Calu3 (cell line): ENCODE measurements around the gene DEFB123. TPM values are rescaled to one million over a fixed set of nuclear protein-coding genes. Genes with fewer than 3 reads are reported as not detected.

Source experiments
- Bru-seq: library from RNA; stranded (reverse); fragments of 400-500 nt; gene quantifications from one replicate; lab custom pipeline; 2021; lab: Mats Ljungman, UMichigan
- BruChase-seq, 2 experiments: library from RNA; stranded (reverse); fragments of 400-500 nt; gene quantifications; one replicate each; lab custom pipeline; 2021; lab: Mats Ljungman, UMichigan
- BruUV-seq: library from RNA; stranded (reverse); fragments of 400-500 nt; replicated peaks from 2 replicates; lab custom pipeline; 2021; lab: Mats Ljungman, UMichigan
- CTCF ChIA-PET: fragments of 300-600 bp; sonication (Branson Sonifier 250); formaldehyde crosslinking; loops from one replicate; lab custom pipeline; 2022; ENCODE audit warnings: antibody characterized with exemption; lab: Charles Lee
- DNase-seq: peaks from one replicate; pipeline ENCODE4 v3.0.0; 2022
- H3K27ac Mint-ChIP-seq: one replicate; pipeline ENCODE4 v1.8.0; 2022; ENCODE audit warnings: mixed read lengths; ENCODE audit not compliant: unreplicated experiment
- H3K27me3 Mint-ChIP-seq: one replicate; pipeline ENCODE4 v1.8.0; 2022; ENCODE audit warnings: mixed read lengths; ENCODE audit not compliant: unreplicated experiment
- H3K36me3 Mint-ChIP-seq: one replicate; pipeline ENCODE4 v1.8.0; 2022; ENCODE audit warnings: mild to moderate bottlenecking, moderate library complexity, mixed read lengths; ENCODE audit not compliant: insufficient read depth, unreplicated experiment
- H3K4me1 Mint-ChIP-seq: one replicate; pipeline ENCODE4 v1.8.0; 2022; ENCODE audit warnings: mild to moderate bottlenecking, low read depth, mixed read lengths; ENCODE audit not compliant: unreplicated experiment
- H3K4me3 Mint-ChIP-seq: one replicate; pipeline ENCODE4 v1.8.0; 2022; ENCODE audit warnings: mild to moderate bottlenecking, low read depth, moderate library complexity, mixed read lengths; ENCODE audit not compliant: unreplicated experiment
- H3K9me3 Mint-ChIP-seq: one replicate; pipeline ENCODE4 v1.8.0; 2022; ENCODE audit warnings: low read depth, mixed read lengths; ENCODE audit not compliant: unreplicated experiment
- intact Hi-C: fragments of 100-400 bp; cut with micrococcal nuclease; formaldehyde crosslinking; loops from one replicate; pipeline ENCODE4 v1.10.0; 2022; ENCODE audit not compliant: unreplicated experiment
- long read RNA-seq: library from polyadenylated mRNA; stranded (forward); transcript quantifications from one replicate; pipeline ENCODE4 v2.0.0, GENCODE V29; 2022
- total RNA-seq: library from RNA; stranded (reverse); gene quantifications from 2 replicates; pipeline ENCODE4 v1.2.3, GENCODE V29; 2022
- TF ChIP-seq, protein P1 (sequence below): fragments of 200-600 bp; IDR thresholded peaks from one replicate; pipeline ENCODE4 v1.8.0; 2022; ENCODE audit warnings: antibody characterized with exemption; ENCODE audit not compliant: unreplicated experiment

Gene DEFB123, protein sequence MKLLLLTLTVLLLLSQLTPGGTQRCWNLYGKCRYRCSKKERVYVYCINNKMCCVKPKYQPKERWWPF
- total RNA-seq (not detected in 2 replicates), Bru-seq, nascent RNA (not detected), BruChase-seq, experiment 1, labeled RNA remaining after a 6-hour chase (not detected), BruChase-seq, experiment 2, labeled RNA remaining after a 2-hour chase (not detected)
- long read RNA-seq: 0 reads

DNA sequence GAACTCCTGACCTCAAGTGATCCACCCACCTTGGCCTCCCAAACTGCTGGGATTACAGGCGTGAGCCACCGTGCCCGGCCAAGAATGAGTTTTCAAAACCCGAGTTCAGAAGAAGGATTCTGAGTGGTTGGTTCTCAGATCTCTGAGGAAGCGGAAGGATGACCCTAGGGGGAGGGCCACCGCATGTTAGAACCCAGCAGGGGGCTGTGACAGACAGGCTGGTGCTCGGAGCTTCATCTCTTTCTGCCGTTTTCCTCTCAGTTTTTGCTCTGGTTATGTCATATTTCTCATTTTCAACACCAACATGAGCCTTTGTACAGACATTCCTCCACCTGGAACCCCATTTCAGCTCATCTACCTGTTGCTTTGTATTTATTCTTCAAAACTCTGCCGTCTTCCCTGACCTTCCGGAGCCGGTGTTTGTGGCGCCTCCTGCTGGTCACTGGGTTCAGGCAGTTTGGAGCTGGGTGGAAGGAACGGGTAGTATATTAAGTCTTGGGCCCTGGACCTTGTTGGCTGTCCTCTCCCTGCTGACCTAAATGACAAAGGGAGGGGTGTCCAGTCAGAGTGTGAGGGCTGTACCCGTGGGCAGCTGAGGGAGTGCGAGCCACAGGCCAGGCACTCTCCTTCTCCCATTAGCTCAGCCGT is at the start of gene DEFB123:
Gene DEFB123 (plus strand): TSS at position 621 of the 648 bp plus-strand sequence. CDS start 67 bp downstream, outside the sequence.
- Mint-ChIP-seq H3K36me3 (no peaks in the 10 kb centered on the region), H3K4me3 (no peak within 1 kb of the TSS), H3K27ac (no peak within 1 kb of the TSS), H3K4me1 (no peaks in the 10 kb centered on the region), H3K27me3 (peaks cover 86% of the 10 kb centered on the region), H3K9me3 (no peaks in the 10 kb centered on the region)
- TF ChIP-seq, protein P1, sequence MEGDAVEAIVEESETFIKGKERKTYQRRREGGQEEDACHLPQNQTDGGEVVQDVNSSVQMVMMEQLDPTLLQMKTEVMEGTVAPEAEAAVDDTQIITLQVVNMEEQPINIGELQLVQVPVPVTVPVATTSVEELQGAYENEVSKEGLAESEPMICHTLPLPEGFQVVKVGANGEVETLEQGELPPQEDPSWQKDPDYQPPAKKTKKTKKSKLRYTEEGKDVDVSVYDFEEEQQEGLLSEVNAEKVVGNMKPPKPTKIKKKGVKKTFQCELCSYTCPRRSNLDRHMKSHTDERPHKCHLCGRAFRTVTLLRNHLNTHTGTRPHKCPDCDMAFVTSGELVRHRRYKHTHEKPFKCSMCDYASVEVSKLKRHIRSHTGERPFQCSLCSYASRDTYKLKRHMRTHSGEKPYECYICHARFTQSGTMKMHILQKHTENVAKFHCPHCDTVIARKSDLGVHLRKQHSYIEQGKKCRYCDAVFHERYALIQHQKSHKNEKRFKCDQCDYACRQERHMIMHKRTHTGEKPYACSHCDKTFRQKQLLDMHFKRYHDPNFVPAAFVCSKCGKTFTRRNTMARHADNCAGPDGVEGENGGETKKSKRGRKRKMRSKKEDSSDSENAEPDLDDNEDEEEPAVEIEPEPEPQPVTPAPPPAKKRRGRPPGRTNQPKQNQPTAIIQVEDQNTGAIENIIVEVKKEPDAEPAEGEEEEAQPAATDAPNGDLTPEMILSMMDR: peak; percentile 33
- peak; percentile 18 for DNase-seq
- CTCF ChIA-PET: interaction anchor here (1.1 to 1.2 kb wide), 2 partner anchors 9 to 16 kb away, joined by 7 read pairs; no protein-coding TSS in a partner anchor
- intact Hi-C loops: no loop called here
- BruUV-seq: no TSS peak

DNA sequence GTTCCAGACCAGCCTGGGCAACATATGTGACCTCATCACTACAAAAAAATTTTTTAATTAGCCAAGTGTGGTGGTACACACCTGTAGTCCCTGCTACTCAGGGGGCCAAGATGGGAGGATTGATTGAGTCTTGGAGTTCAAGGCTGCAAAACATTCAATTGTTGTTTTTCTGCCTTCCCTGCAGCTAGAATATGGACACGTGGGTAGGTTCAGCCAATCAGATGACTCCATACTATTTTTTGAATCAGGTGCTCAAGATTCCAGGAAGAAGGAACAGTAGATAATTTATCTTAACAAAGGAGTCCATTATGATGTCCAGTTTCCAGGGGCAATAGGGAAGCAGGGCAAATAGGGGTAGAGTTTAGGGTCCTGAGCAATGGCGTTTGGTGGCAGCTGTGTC is 47.6 kb upstream of the DEFB123 start:
- intact Hi-C loops: no loop called here
- no peaks in the 10 kb centered on the region for H3K36me3 Mint-ChIP-seq
- TF ChIP-seq, protein P1: no peak

DNA sequence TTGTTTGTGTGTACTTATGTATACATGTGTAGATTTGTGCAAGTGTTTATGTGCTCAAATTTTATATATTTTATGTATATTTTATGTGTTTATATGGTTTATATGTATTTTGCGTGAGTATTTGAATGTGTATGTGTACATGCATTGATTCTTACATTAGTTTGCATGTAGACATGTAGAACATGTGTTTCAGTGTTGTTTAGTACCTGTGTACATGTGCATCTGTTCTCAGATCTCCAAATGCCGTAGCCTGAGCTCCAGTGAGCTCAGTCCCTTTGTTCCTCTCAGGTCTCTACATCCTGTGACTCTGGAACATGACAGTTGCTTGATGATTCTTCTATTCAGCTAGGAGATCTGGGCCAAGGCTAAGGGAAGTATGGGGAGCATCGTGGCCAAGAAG is 45.5 kb upstream of the DEFB123 start:
- no peak for DNase-seq
- intact Hi-C loops: no loop called here
- H3K27ac Mint-ChIP-seq: no peak overlapping the region
- H3K4me3 Mint-ChIP-seq: no peak overlapping the region
- CTCF ChIA-PET: no interaction called here
- TF ChIP-seq, protein P1: no peak
- no peaks in the 10 kb centered on the region for H3K9me3 Mint-ChIP-seq
- no TSS peak for BruUV-seq
- no peaks in the 10 kb centered on the region for H3K36me3 Mint-ChIP-seq
- H3K27me3 Mint-ChIP-seq: peaks cover 74% of the 10 kb centered on the region
- no peaks in the 10 kb centered on the region for H3K4me1 Mint-ChIP-seq

More for the DNA sequence above, 47.6 kb upstream of the DEFB123 start:
- no peak for DNase-seq
- no peaks in the 10 kb centered on the region for H3K9me3 Mint-ChIP-seq
- CTCF ChIA-PET: interaction anchor here (0.6 kb wide), 1 partner anchor 137 kb away, joined by 4 read pairs; no protein-coding TSS in a partner anchor
- no peak overlapping the region for H3K27ac Mint-ChIP-seq
- no peak overlapping the region for H3K4me3 Mint-ChIP-seq
- BruUV-seq: no TSS peak
- H3K27me3 Mint-ChIP-seq: peaks cover 83% of the 10 kb centered on the region
- H3K4me1 Mint-ChIP-seq: no peaks in the 10 kb centered on the region

DNA sequence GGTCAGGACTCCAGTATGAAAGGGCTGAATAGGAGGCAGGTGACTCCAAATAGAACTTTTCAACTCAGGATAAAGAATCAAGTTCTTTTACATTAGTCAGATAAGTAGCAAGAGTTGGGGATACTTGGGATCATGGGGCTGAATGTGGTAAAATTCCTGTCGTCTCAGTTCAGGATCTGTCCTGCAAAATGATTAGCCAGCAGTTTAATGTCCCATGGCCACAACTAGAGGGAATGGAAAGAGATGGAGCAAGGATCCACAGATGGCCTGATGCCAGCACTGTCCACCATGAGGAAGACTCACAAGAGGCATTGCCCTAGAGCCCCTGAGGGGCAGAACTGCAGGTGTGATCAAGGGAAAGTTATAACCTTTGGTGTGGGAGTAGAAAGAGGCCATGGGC is 36.5 kb upstream of the DEFB123 start:
- no peak for DNase-seq
- intact Hi-C loops: no loop called here
- Mint-ChIP-seq H3K27ac (no peak overlapping the region), H3K27me3 (peaks cover 15% of the 10 kb centered on the region), H3K4me1 (no peaks in the 10 kb centered on the region), H3K4me3 (no peak overlapping the region), H3K36me3 (no peaks in the 10 kb centered on the region), H3K9me3 (no peaks in the 10 kb centered on the region)
- no TSS peak for BruUV-seq
- TF ChIP-seq, protein P1: no peak
- CTCF ChIA-PET: interaction anchor here (0.8 kb wide), 1 partner anchor 144 kb away, joined by 3 read pairs; no protein-coding TSS in a partner anchor
